ENCODE measurements around the gene FGF12.

DNA sequence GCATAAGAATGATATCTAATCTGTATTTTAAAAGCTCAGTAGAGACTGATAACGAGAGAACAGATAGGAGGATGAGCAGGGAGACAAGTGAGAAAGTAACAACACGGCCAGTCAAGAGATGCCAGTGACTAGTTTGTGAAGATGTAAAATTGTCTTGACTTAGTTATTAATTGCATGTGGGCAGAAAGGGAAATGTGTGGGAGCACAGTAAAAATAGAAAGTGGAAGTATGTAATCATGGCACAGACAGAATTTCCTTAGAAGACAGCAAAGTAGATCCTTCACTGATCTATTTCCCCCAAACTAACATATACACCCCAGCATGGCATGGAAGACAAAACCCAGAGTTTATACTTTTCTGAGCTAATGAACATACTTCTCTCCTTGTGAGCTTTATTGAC is 344.5 kb downstream of the FGF12 start:
- TF ChIP-seq, protein P1, sequence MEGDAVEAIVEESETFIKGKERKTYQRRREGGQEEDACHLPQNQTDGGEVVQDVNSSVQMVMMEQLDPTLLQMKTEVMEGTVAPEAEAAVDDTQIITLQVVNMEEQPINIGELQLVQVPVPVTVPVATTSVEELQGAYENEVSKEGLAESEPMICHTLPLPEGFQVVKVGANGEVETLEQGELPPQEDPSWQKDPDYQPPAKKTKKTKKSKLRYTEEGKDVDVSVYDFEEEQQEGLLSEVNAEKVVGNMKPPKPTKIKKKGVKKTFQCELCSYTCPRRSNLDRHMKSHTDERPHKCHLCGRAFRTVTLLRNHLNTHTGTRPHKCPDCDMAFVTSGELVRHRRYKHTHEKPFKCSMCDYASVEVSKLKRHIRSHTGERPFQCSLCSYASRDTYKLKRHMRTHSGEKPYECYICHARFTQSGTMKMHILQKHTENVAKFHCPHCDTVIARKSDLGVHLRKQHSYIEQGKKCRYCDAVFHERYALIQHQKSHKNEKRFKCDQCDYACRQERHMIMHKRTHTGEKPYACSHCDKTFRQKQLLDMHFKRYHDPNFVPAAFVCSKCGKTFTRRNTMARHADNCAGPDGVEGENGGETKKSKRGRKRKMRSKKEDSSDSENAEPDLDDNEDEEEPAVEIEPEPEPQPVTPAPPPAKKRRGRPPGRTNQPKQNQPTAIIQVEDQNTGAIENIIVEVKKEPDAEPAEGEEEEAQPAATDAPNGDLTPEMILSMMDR (IDR thresholded peaks at IDR 0.05), result no peak
- TF ChIP-seq POLR2A (IDR thresholded peaks at IDR 0.05), result no peak
